SH-SY5Y (cell line): Measurements from ENCODE around the gene SLC7A6.

Source experiments
- GATA2 ChIP-seq: IDR thresholded peaks from 2 replicates; pipeline ENCODE4 v1.6.1; 2011; ENCODE audit warnings: mild to moderate bottlenecking, low read depth, low read length
- GATA3 ChIP-seq: IDR thresholded peaks from 2 replicates; pipeline ENCODE4 v1.6.1; 2011; ENCODE audit warnings: low read depth, mild to moderate bottlenecking, low read length, moderate library complexity

GRCh38 chr16:68350813-68351350 lies 86.6 kb downstream of the SLC7A6 start:
- TF ChIP-seq GATA3, result no peak
- no peak for TF ChIP-seq GATA2
